Tibial artery (tissue), 4 donors: ENCODE results near the gene SPEN.
A peak's percentile ranks its signal among the peaks of the same experiment; 100 is the strongest.

Source experiments
- DNase-seq, 2 donors: peaks; one replicate each; pipeline ENCODE4 v3.0.0-alpha.2; 2019
- H3K27ac ChIP-seq, 2 donors: fragments of 200-600 bp; sonication (generic) in 1 of 2; 1 replicate in 1 of 2; 2 replicates in 1 of 2; pipeline ENCODE4 v1.5.1; 2018 to 2019; ENCODE audit warnings: mild to moderate bottlenecking in 1 of 2
- H3K27me3 ChIP-seq, 2 donors: fragments of 200-600 bp; sonication (generic) in 1 of 2; one replicate each; pipeline versions ENCODE4 v1.5.1 to v1.6.0; 2016 to 2019
- H3K36me3 ChIP-seq, 3 donors: fragments of 200-600 bp; sonication (generic) in 2 of 3; one replicate each; pipeline ENCODE4 v1.5.1; 2016 to 2019; ENCODE audit warnings: mild to moderate bottlenecking in 2 of 3
- H3K4me1 ChIP-seq, 4 donors: fragments of 200-600 bp; sonication (generic) in 2 of 4; 1 replicate in 3 of 4; 2 replicates in 1 of 4; pipeline ENCODE4 v1.5.1; 2016 to 2019
- H3K4me3 ChIP-seq, 2 donors: fragments of 200-600 bp; sonication (generic) in 1 of 2; 1 replicate in 1 of 2; 2 replicates in 1 of 2; pipeline ENCODE4 v1.5.1; 2018 to 2019; ENCODE audit warnings: mild to moderate bottlenecking in 2 of 2
- H3K9me3 ChIP-seq, 3 donors: fragments of 200-600 bp; sonication (generic) in 1 of 3; one replicate each; pipeline ENCODE4 v1.5.1; 2016 to 2019
- intact Hi-C: fragments of 100-400 bp; cut with DNase I; formaldehyde crosslinking; loops from one replicate; pipeline ENCODE4 v1.15.0; 2023; ENCODE audit warnings: low total_unique reads
- TF ChIP-seq, protein P1 (sequence below), 2 experiments: fragments of 200-600 bp in 1 of 2; fragments of 450-650 bp in 1 of 2; IDR thresholded peaks; one replicate each; pipeline ENCODE4 v1.5.1; 2017 to 2019; ENCODE audit warnings: antibody characterized with exemption in 2 of 2, mild to moderate bottlenecking in 1 of 2, moderate library complexity in 1 of 2

SPEN gene

DNA sequence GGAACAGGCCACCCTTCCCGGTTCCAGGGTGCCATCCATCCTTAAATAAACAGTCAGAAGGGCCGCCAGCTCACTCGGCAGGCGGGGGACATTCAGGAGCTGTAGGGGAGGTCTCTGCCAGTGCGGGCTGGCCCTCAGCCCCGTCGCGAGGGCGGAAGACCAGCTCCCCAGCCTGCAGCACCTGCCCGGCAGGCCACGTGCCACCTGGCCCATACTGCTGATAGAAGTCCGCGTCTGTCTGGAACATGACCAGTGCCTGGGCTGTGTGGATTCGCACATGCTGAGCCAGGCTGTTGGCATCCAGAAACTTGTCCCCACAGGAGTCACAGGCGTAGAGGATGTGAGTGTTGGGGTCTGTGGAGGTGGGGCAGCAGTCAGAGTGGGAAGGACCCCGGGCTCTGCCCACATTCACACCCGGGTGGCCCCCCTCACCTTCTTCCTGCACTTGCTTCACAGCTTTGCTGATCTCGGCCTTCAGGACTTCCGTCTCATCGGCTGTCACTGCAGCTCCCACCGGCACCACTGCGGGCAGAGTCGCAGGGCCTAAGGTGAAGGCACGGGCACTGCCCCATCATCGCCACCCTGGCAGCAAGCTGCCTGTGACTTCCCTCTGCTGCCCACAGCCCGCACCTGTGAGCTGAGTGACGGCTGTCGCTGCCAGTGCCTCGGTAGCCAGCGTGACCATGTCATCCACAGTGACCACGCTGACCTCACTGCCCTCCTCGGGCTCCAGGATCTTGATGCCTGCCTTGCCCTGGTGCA, 94.6 kb downstream of the SPEN start:
- intact Hi-C loops = loop anchor here (10.0 kb wide), 1 partner anchor 47 kb away; no protein-coding TSS in a partner anchor
- H3K4me3 ChIP-seq = no peak overlapping the region
- H3K27me3 ChIP-seq = no peaks in the 10 kb centered on the region
- TF ChIP-seq, protein P1, sequence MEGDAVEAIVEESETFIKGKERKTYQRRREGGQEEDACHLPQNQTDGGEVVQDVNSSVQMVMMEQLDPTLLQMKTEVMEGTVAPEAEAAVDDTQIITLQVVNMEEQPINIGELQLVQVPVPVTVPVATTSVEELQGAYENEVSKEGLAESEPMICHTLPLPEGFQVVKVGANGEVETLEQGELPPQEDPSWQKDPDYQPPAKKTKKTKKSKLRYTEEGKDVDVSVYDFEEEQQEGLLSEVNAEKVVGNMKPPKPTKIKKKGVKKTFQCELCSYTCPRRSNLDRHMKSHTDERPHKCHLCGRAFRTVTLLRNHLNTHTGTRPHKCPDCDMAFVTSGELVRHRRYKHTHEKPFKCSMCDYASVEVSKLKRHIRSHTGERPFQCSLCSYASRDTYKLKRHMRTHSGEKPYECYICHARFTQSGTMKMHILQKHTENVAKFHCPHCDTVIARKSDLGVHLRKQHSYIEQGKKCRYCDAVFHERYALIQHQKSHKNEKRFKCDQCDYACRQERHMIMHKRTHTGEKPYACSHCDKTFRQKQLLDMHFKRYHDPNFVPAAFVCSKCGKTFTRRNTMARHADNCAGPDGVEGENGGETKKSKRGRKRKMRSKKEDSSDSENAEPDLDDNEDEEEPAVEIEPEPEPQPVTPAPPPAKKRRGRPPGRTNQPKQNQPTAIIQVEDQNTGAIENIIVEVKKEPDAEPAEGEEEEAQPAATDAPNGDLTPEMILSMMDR (IDR thresholded peaks at IDR 0.05) = no peak
- no peak for DNase-seq
- no peaks in the 10 kb centered on the region for H3K9me3 ChIP-seq
- peaks cover 0 to 28% (median 9%) of the 10 kb centered on the region in 4 donors for H3K4me1 ChIP-seq
- peak overlapping the region; percentile 24 to 40 for H3K27ac ChIP-seq
- H3K36me3 ChIP-seq = peaks cover 74 to 100% (median 96%) of the 10 kb centered on the region in 3 donors

DNA sequence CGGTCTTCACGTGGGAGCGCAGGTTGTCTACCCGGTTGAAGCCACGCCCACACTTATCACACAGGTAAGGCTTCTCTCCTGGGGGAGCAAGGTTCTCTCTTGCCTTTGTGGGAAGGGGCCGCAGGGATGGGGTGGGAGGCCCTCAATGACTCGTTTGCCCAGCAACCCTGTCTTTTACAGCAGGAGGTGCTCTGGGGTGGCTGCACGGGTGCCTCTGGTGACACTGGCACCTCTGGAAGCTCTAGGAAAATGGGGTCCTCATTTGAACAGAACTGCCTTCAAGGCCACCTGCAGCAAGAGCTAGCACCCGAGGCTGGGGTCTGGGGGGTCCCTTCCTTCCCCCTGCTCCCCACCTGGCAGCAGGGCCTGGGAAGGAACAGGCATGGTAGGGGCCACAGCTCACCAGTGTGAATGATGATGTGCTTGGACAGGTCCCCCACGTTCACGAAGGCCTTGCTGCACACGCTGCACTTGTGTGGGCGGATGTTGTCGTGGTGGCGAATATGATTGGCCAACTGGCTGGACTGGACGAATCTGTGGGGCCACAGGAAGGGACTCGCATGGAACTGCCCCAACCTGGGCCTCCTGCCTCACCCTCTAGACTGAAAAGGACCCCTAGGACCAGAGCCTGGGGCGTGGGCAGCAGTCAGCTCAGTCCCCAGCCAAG, 95.3 kb downstream of the SPEN start:
- Histone ChIP-seq H3K4me3 (no peak overlapping the region), H3K27me3 (no peaks in the 10 kb centered on the region), H3K36me3 (peaks cover 67 to 100% (median 92%) of the 10 kb centered on the region in 3 donors), H3K9me3 (no peaks in the 10 kb centered on the region), H3K4me1 (peaks cover 0 to 35% (median 13%) of the 10 kb centered on the region in 4 donors), H3K27ac (no peak overlapping the region)
- intact Hi-C loops = loop anchor here (10.0 kb wide), 1 partner anchor 48 kb away; no protein-coding TSS in a partner anchor
- TF ChIP-seq, protein P1 (IDR thresholded peaks at IDR 0.05) = no peak
- no peak for DNase-seq

- H3K4me1 ChIP-seq = peaks cover 0 to 38% (median 20%) of the 10 kb centered on the region in 4 donors
- no peaks in the 10 kb centered on the region for H3K27me3 ChIP-seq
- TF ChIP-seq, protein P1 (IDR thresholded peaks at IDR 0.05) = no peak
- intact Hi-C loops = loop anchor here (10.0 kb wide), 1 partner anchor 49 kb away; no protein-coding TSS in a partner anchor
- DNase-seq = no peak
- H3K27ac ChIP-seq = no peak overlapping the region
- H3K4me3 ChIP-seq = no peak overlapping the region
- H3K36me3 ChIP-seq = peaks cover 60 to 96% (median 86%) of the 10 kb centered on the region in 3 donors
- H3K9me3 ChIP-seq = no peaks in the 10 kb centered on the region
Measured at GRCh38 chr1:15943328-15943991, 96.0 kb downstream of the SPEN start.

DNA sequence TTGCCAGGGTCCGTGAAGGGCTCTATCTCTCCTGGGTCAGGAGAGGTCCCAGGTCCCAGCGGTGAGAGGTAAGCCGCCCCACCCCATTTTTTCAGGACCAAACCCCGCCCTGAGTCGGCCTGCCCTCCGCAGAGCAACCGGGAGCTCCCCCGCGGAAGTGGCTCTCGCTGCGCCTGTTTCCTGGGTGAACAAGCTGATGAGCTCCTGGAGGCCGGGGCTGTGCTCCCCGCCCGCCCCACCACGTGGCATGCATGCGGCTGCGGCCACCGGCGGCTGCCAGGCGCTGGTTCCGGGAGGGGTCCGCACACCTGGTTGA, 96.4 kb downstream of the SPEN start:
- H3K4me3 ChIP-seq = no peak overlapping the region
- intact Hi-C loops = loop anchor here (10.0 kb wide), 1 partner anchor 49 kb away; no protein-coding TSS in a partner anchor
- H3K27ac ChIP-seq = no peak overlapping the region
- TF ChIP-seq, protein P1 (IDR thresholded peaks at IDR 0.05) = no peak
- no peaks in the 10 kb centered on the region for H3K27me3 ChIP-seq
- no peak for DNase-seq
- H3K36me3 ChIP-seq = peaks cover 55 to 91% (median 81%) of the 10 kb centered on the region in 3 donors
- H3K9me3 ChIP-seq = no peaks in the 10 kb centered on the region
- H3K4me1 ChIP-seq = peaks cover 0 to 38% (median 22%) of the 10 kb centered on the region in 4 donors

- H3K4me1 ChIP-seq = peaks cover 0 to 38% (median 24%) of the 10 kb centered on the region in 4 donors
- no peaks in the 10 kb centered on the region for H3K9me3 ChIP-seq
- DNase-seq = no peak
- H3K36me3 ChIP-seq = peaks cover 50 to 86% (median 76%) of the 10 kb centered on the region in 3 donors
- intact Hi-C loops = loop anchor here (5.0 to 10.0 kb wide), 2 partner anchors 32 to 50 kb away; no protein-coding TSS in a partner anchor
- TF ChIP-seq, protein P1 (IDR thresholded peaks at IDR 0.05) = no peak
- H3K4me3 ChIP-seq = no peak overlapping the region
- no peaks in the 10 kb centered on the region for H3K27me3 ChIP-seq
- H3K27ac ChIP-seq = no peak overlapping the region
Measured at GRCh38 chr1:15944308-15945010, 97.0 kb downstream of the SPEN start.
